ENCODE measurements around the gene CCNA2.

The CCNA2 gene

DNA sequence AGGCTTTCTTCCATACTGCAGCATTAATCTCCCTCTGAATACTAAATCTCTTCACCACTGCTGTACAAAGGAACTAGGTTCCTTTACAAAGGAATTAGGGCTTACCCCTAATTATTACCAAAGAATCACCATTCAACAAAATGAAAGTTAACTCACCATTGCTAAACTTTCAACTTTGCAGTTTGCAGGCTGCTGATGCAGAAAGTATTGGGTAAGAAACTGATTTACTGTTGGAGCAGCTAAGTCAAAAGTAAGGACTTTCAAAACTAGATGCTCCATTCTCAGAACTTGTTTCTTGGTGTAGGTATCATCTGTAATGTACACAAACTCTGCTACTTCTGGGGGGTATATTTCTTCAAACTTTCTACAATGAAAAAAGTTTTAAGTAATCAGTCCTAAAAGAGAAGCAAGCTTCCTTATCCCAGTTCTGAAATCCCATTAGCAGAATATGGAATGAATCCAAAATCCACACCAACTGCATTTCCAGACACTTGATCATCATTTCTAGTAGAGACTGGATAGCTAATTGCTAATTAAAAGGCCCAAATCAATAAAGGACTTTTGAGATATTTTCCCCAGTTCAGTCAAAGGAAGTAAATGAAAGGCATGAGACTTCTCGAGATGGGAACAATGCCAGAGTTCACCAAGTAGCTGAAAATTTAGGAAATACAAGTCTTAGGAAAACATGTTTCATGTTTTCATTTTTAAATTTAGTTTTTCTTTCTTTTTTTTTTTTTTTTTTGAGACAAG, 4.3 kb downstream of the CCNA2 start:
- TF ChIP-seq, protein P1, sequence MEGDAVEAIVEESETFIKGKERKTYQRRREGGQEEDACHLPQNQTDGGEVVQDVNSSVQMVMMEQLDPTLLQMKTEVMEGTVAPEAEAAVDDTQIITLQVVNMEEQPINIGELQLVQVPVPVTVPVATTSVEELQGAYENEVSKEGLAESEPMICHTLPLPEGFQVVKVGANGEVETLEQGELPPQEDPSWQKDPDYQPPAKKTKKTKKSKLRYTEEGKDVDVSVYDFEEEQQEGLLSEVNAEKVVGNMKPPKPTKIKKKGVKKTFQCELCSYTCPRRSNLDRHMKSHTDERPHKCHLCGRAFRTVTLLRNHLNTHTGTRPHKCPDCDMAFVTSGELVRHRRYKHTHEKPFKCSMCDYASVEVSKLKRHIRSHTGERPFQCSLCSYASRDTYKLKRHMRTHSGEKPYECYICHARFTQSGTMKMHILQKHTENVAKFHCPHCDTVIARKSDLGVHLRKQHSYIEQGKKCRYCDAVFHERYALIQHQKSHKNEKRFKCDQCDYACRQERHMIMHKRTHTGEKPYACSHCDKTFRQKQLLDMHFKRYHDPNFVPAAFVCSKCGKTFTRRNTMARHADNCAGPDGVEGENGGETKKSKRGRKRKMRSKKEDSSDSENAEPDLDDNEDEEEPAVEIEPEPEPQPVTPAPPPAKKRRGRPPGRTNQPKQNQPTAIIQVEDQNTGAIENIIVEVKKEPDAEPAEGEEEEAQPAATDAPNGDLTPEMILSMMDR (IDR thresholded peaks at IDR 0.05; ENCODE audit: insufficient read depth, low read length, poor library complexity, severe bottlenecking) = no peak
- no peak for TF ChIP-seq EZH2phosphoT487 (conservative IDR thresholded peaks at IDR 0.05; ENCODE audit: low read length)
- peaks cover 11% of the 10 kb centered on the region for H4K20me1 ChIP-seq (ENCODE audit: low read depth, low read length)
- peaks cover 61% of the 10 kb centered on the region for H3F3A ChIP-seq (ENCODE audit: insufficient read depth)
- no peak overlapping the region for H3K4me3 ChIP-seq (ENCODE audit: insufficient read depth, low read length, poor library complexity, severe bottlenecking)
- no peak overlapping the region for H3K27ac ChIP-seq (ENCODE audit: low read depth, low read length)
- H3K4me2 ChIP-seq (ENCODE audit: low read depth, low read length, poor library complexity, severe bottlenecking) = no peak overlapping the region
- peaks cover 45% of the 10 kb centered on the region for H3K79me2 ChIP-seq (ENCODE audit: insufficient read depth, low read length)
- no peak overlapping the region for H3K9ac ChIP-seq (ENCODE audit: low read length)
- no peaks in the 10 kb centered on the region for H3K9me2 ChIP-seq (replicated peaks; ENCODE audit: insufficient read depth, low read length)
- H3K36me3 ChIP-seq (ENCODE audit: low read length) = peaks cover 49% of the 10 kb centered on the region
- no peak overlapping the region for H2AFZ ChIP-seq (ENCODE audit: low read depth, low read length, severe bottlenecking)
- no peaks in the 10 kb centered on the region for H3K9me3 ChIP-seq (ENCODE audit: insufficient read depth, low read length)
- H3K27me3 ChIP-seq (ENCODE audit: low read length) = no peaks in the 10 kb centered on the region

DNA sequence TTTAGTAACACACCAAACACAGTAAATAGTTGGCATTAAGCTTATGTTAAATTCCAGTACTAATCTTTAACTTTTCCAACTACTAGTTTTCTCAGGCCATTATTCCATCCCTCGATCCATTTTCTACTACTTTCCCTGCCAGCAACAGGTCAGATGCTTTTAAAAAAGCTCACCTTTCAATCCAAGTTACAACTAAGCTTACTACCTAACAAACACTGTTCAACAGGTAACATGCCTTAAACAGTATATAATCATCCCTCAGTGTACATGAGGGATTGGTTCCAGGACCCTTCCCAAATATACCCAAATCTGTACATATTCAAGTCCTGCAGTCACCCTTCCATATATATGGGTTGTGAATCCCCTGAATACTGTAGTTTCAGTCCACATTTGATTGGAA, 5.5 kb downstream of the CCNA2 start:
- H2AFZ ChIP-seq (ENCODE audit: low read depth, low read length, severe bottlenecking) = no peak overlapping the region
- peaks cover 50% of the 10 kb centered on the region for H3K36me3 ChIP-seq (ENCODE audit: low read length)
- H3K4me2 ChIP-seq (ENCODE audit: low read depth, low read length, poor library complexity, severe bottlenecking) = no peak overlapping the region
- peaks cover 41% of the 10 kb centered on the region for H3K79me2 ChIP-seq (ENCODE audit: insufficient read depth, low read length)
- H3K27me3 ChIP-seq (ENCODE audit: low read length) = no peaks in the 10 kb centered on the region
- H3K27ac ChIP-seq (ENCODE audit: low read depth, low read length) = no peak overlapping the region
- H3F3A ChIP-seq (ENCODE audit: insufficient read depth) = peaks cover 68% of the 10 kb centered on the region
- H3K9me2 ChIP-seq (replicated peaks; ENCODE audit: insufficient read depth, low read length) = no peaks in the 10 kb centered on the region
- TF ChIP-seq, protein P1 (IDR thresholded peaks at IDR 0.05; ENCODE audit: insufficient read depth, low read length, poor library complexity, severe bottlenecking) = no peak
- TF ChIP-seq EZH2phosphoT487 (conservative IDR thresholded peaks at IDR 0.05; ENCODE audit: low read length) = no peak
- no peak overlapping the region for H3K9ac ChIP-seq (ENCODE audit: low read length)
- peaks cover 11% of the 10 kb centered on the region for H4K20me1 ChIP-seq (ENCODE audit: low read depth, low read length)
- no peaks in the 10 kb centered on the region for H3K9me3 ChIP-seq (ENCODE audit: insufficient read depth, low read length)
- H3K4me3 ChIP-seq (ENCODE audit: insufficient read depth, low read length, poor library complexity, severe bottlenecking) = no peak overlapping the region

DNA sequence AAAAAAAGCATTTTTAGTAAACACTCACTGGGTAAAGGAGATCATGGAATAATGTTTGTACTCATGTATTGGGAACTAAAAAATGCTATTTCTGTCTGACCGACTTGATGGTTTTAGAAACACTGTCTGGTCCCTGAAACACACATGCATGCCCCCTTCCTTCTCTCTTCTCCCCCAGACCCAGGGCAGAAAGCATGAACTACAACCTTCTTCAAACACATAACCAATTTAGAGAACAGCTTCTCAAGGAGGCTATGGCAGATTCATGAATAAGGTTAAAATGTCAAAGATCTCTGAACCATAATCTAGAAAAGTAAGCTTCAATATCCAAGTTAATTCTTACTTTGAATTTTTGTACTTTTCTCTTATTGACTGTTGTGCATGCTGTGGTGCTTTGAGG, 6.0 kb downstream of the CCNA2 start:
- Histone ChIP-seq H2AFZ (ENCODE audit: low read depth, low read length, severe bottlenecking) (no peak overlapping the region), H3K9ac (ENCODE audit: low read length) (no peak overlapping the region), H3K4me2 (ENCODE audit: low read depth, low read length, poor library complexity, severe bottlenecking) (no peak overlapping the region), H3K27me3 (ENCODE audit: low read length) (no peaks in the 10 kb centered on the region), H3K4me3 (ENCODE audit: insufficient read depth, low read length, poor library complexity, severe bottlenecking) (no peak overlapping the region), H3K9me2 (replicated peaks; ENCODE audit: insufficient read depth, low read length) (no peaks in the 10 kb centered on the region), H3F3A (ENCODE audit: insufficient read depth) (peaks cover 73% of the 10 kb centered on the region), H3K27ac (ENCODE audit: low read depth, low read length) (no peak overlapping the region), H3K9me3 (ENCODE audit: insufficient read depth, low read length) (no peaks in the 10 kb centered on the region), H3K36me3 (ENCODE audit: low read length) (peaks cover 52% of the 10 kb centered on the region), H4K20me1 (ENCODE audit: low read depth, low read length) (peaks cover 11% of the 10 kb centered on the region), H3K79me2 (ENCODE audit: insufficient read depth, low read length) (peaks cover 36% of the 10 kb centered on the region)
- no peak for TF ChIP-seq EZH2phosphoT487 (conservative IDR thresholded peaks at IDR 0.05; ENCODE audit: low read length)
- TF ChIP-seq, protein P1 (IDR thresholded peaks at IDR 0.05; ENCODE audit: insufficient read depth, low read length, poor library complexity, severe bottlenecking) = no peak
